ENCODE results near the gene CD2AP. TPM values are rescaled to one million over a fixed set of nuclear protein-coding genes. Genes with fewer than 3 reads are reported as not detected.

Gene CD2AP
- total RNA-seq, 1 donor from 2014 or later, result 34.9 TPM

DNA sequence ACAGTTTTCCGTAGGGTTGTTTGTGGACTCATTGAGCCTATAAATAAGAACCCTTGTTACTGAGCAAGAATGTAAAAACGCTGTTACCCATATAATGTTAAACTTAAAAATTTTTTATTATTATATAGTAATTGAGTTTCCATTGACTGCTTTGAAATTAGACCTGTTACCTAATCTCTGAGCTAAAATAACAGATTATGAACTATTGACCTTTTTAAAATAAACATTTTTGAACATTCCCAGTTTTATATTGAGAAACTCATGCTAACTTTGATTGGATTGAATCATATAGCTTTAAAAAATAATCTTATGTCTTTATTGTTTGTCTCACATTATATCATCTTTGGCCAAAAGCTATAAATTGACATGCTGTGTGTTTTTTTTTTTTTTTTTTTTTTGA, 95.5 kb downstream of the CD2AP start:
- no peak overlapping the region for H3K27ac Mint-ChIP-seq
- peaks cover 15% of the 10 kb centered on the region for H3K4me1 Mint-ChIP-seq
- H3K36me3 Mint-ChIP-seq, result peaks cover 7% of the 10 kb centered on the region
- H3K9me3 Mint-ChIP-seq, result no peaks in the 10 kb centered on the region
- TF ChIP-seq, protein P1, sequence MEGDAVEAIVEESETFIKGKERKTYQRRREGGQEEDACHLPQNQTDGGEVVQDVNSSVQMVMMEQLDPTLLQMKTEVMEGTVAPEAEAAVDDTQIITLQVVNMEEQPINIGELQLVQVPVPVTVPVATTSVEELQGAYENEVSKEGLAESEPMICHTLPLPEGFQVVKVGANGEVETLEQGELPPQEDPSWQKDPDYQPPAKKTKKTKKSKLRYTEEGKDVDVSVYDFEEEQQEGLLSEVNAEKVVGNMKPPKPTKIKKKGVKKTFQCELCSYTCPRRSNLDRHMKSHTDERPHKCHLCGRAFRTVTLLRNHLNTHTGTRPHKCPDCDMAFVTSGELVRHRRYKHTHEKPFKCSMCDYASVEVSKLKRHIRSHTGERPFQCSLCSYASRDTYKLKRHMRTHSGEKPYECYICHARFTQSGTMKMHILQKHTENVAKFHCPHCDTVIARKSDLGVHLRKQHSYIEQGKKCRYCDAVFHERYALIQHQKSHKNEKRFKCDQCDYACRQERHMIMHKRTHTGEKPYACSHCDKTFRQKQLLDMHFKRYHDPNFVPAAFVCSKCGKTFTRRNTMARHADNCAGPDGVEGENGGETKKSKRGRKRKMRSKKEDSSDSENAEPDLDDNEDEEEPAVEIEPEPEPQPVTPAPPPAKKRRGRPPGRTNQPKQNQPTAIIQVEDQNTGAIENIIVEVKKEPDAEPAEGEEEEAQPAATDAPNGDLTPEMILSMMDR (IDR thresholded peaks at IDR 0.05; ENCODE audit: unreplicated experiment), result no peak
- DNase-seq (ENCODE audit: low spot score in 2 of 2, unreplicated experiment in 2 of 2), result no peak
- no peak overlapping the region for H3K4me3 Mint-ChIP-seq
- H3K27me3 Mint-ChIP-seq (ENCODE audit: low read depth), result no peaks in the 10 kb centered on the region

DNA sequence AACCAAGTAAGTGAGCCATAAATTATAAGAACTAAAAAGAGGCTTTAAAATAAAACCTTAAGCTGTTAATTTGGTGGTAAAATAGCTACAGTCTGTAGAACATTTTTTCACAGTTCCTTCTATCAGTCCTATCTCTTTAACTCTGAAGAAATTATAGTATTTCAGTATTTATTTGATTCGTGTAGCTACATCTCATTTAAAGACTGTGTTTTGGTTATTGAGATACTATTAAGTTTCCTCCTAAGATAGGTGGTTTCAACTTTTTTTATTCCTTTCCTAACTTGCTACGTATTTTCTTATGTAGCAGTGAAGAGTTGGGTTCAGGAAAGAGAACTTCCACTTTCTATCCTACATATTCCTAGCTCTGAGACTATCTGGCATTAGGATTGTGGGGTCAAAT, 97.2 kb downstream of the CD2AP start:
- Mint-ChIP-seq H3K27me3 (ENCODE audit: low read depth) (no peaks in the 10 kb centered on the region), H3K4me3 (no peak overlapping the region), H3K36me3 (peaks cover 16% of the 10 kb centered on the region), H3K27ac (no peak overlapping the region), H3K4me1 (peaks cover 15% of the 10 kb centered on the region), H3K9me3 (no peaks in the 10 kb centered on the region)
- no peak for DNase-seq (ENCODE audit: low spot score in 2 of 2, unreplicated experiment in 2 of 2)
- TF ChIP-seq, protein P1 (IDR thresholded peaks at IDR 0.05; ENCODE audit: unreplicated experiment), result no peak

DNA sequence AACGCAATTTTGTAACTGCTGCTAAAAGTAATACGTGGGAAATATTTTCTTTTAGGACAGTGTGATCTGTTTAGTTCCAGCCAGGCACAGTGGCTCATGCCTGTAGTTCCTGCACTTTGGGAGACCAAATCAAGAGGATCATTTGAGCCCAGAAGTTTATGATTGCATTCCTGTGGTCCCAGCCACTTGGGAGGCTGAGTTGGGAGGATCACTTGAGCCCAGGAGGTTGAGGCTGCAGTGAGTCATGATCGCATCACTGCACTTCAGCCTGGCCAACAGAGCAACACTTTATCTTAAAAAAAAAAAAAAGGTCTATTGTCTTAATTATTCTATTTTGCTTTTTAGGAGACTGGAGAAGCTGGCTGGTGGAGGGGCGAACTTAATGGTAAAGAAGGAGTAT, 101.5 kb downstream of the CD2AP start:
- peaks cover 34% of the 10 kb centered on the region for H3K36me3 Mint-ChIP-seq
- TF ChIP-seq, protein P1 (IDR thresholded peaks at IDR 0.05; ENCODE audit: unreplicated experiment), result no peak
- no peak overlapping the region for H3K27ac Mint-ChIP-seq
- H3K4me3 Mint-ChIP-seq, result no peak overlapping the region
- H3K27me3 Mint-ChIP-seq (ENCODE audit: low read depth), result no peaks in the 10 kb centered on the region
- H3K4me1 Mint-ChIP-seq, result no peaks in the 10 kb centered on the region
- no peak for DNase-seq (ENCODE audit: low spot score in 2 of 2, unreplicated experiment in 2 of 2)
- no peaks in the 10 kb centered on the region for H3K9me3 Mint-ChIP-seq

DNA sequence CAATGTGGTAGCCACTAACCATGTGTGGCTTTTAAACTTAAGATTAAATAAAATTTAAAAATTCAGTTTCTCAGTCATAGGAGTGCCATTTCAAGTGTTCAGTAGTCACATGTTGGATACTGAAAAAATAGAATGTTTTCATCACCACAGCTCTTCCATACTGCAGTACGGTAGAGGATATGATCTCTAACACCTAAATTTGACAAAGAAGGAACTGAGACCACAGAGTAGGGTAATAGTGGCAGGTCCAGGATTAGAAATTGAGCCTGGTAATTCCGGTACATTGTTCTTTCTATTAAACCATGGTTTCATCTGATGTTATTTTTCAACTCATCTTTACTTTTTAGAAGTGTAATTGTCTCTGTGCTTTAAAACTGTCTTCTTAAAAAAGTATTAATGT, 104.0 kb downstream of the CD2AP start:
- Mint-ChIP-seq H3K4me3 (no peak overlapping the region), H3K27me3 (ENCODE audit: low read depth) (no peaks in the 10 kb centered on the region), H3K27ac (no peak overlapping the region), H3K36me3 (peaks cover 48% of the 10 kb centered on the region), H3K9me3 (peaks cover 6% of the 10 kb centered on the region), H3K4me1 (no peaks in the 10 kb centered on the region)
- no peak for DNase-seq (ENCODE audit: low spot score in 2 of 2, unreplicated experiment in 2 of 2)
- TF ChIP-seq, protein P1 (IDR thresholded peaks at IDR 0.05; ENCODE audit: unreplicated experiment), result no peak

DNA sequence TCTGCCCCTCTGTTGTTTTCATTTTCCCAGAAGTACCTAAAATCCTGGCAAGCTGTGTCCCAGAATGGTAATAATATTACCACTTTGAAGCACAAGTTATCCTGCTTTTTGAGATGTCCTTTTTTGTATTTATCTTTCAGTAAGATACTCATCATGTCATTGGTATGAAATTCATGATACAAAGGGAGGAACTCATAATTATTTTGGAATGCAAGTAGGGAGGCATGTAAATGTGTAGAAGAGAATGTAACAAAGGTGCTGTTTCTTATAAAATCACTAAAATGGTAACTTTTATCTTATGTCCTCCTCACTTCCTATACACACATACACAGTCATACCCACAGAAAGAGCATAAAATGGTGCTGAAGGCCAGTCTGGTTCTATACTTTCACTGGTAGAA, 109.9 kb downstream of the CD2AP start:
- DNase-seq (ENCODE audit: low spot score in 2 of 2, unreplicated experiment in 2 of 2), result no peak
- H3K4me1 Mint-ChIP-seq, result peaks cover 5% of the 10 kb centered on the region
- no peak overlapping the region for H3K4me3 Mint-ChIP-seq
- no peaks in the 10 kb centered on the region for H3K27me3 Mint-ChIP-seq (ENCODE audit: low read depth)
- H3K9me3 Mint-ChIP-seq, result peaks cover 6% of the 10 kb centered on the region
- TF ChIP-seq, protein P1 (IDR thresholded peaks at IDR 0.05; ENCODE audit: unreplicated experiment), result no peak
- H3K36me3 Mint-ChIP-seq, result peaks cover 73% of the 10 kb centered on the region
- peak overlapping the region; percentile 54 for H3K27ac Mint-ChIP-seq

Measured in mesothelial cell of epicardium (in vitro differentiated cells).